GM12872 (cell line): ENCODE data around the gene ATP9A.

Experiments
- CTCF ChIP-seq: IDR thresholded peaks from 3 replicates; pipeline ENCODE4 v1.5.1; 2011; ENCODE audit warnings: low read depth, mild to moderate bottlenecking, low read length, moderate library complexity; ENCODE audit not compliant: insufficient read depth

Gene ATP9A

GRCh38 chr20:51595058-51595532 lies 173.1 kb downstream of the ATP9A start:
- peak; percentile 90 for TF ChIP-seq CTCF

- no peak for TF ChIP-seq CTCF
Measured at GRCh38 chr20:51594236-51595057, 173.7 kb downstream of the ATP9A start.

GRCh38 chr20:51593584-51593983 lies 174.6 kb downstream of the ATP9A start:
- no peak for TF ChIP-seq CTCF

- TF ChIP-seq CTCF = no peak
Measured at GRCh38 chr20:51592564-51592963, 175.6 kb downstream of the ATP9A start.

- TF ChIP-seq CTCF = no peak
Measured at GRCh38 chr20:51591871-51592270, 176.3 kb downstream of the ATP9A start.

- TF ChIP-seq CTCF = no peak
Measured at GRCh38 chr20:51588762-51589161, 179.4 kb downstream of the ATP9A start.

GRCh38 chr20:51587145-51587544 lies 181.0 kb downstream of the ATP9A start:
- TF ChIP-seq CTCF = no peak
